OCI-LY1 (cell line): ENCODE measurements around the gene CAMK4.

Experiments
- CTCF ChIP-seq: fragments of 200-600 bp; sonication (generic), shearing (Covaris generic); IDR thresholded peaks from 2 replicates; pipeline ENCODE4 v1.5.1; 2017; ENCODE audit warnings: mild to moderate bottlenecking, antibody characterized with exemption, low read length, moderate library complexity, mixed read lengths
- EZH2 ChIP-seq: fragments of 200-600 bp; sonication (generic), shearing (Covaris generic); IDR thresholded peaks from 2 replicates; pipeline ENCODE4 v1.8.0; 2017; ENCODE audit warnings: borderline replicate concordance, mixed run types, mild to moderate bottlenecking, antibody characterized with exemption, low read length, moderate library complexity, mixed read lengths

- TF ChIP-seq CTCF (no peak), EZH2 (no peak)
Measured at GRCh38 chr5:111238431-111239225, 14.4 kb downstream of the CAMK4 start.
